ENCODE results near the gene CACNB1. TPM values are rescaled to one million over a fixed set of nuclear protein-coding genes. Genes with fewer than 3 reads are reported as not detected.

Gene CACNB1
- total RNA-seq, 1 donor: 7.8 TPM

GRCh38 chr17:39165841-39166349, 31.6 kb downstream of the CACNB1 start, which contains the start of gene ARL5C:
TSS of gene ARL5C (minus strand) at chr17:39166161. CDS start at chr17:39165760, 401 bp downstream.
- peak within 1 kb of the TSS; percentile 56 for H3K4me3 ChIP-seq (ENCODE audit: low read depth, low read length)
- no peak for TF ChIP-seq CTCF (IDR thresholded peaks at IDR 0.05; ENCODE audit: insufficient read depth, low read depth, low read length)
- DNase-seq (ENCODE audit: low read depth): no peak

GRCh38 chr17:39165178-39165840, 32.2 kb downstream of the CACNB1 start:
- no peak for DNase-seq (ENCODE audit: low read depth)
- TF ChIP-seq CTCF (IDR thresholded peaks at IDR 0.05; ENCODE audit: insufficient read depth, low read depth, low read length): no peak
- H3K4me3 ChIP-seq (ENCODE audit: low read depth, low read length): peak overlapping the region; percentile 56

GRCh38 chr17:39164675-39165143, 32.8 kb downstream of the CACNB1 start:
- TF ChIP-seq CTCF (IDR thresholded peaks at IDR 0.05; ENCODE audit: insufficient read depth, low read depth, low read length): peak; percentile 94
- peak; percentile 84 for DNase-seq (ENCODE audit: low read depth)
- H3K4me3 ChIP-seq (ENCODE audit: low read depth, low read length): peak overlapping the region; percentile 56

GRCh38 chr17:39161962-39162361, 35.5 kb downstream of the CACNB1 start:
- TF ChIP-seq CTCF (IDR thresholded peaks at IDR 0.05; ENCODE audit: insufficient read depth, low read depth, low read length): no peak
- H3K4me3 ChIP-seq (ENCODE audit: low read depth, low read length): no peak overlapping the region
- no peak for DNase-seq (ENCODE audit: low read depth)

- H3K4me3 ChIP-seq (ENCODE audit: low read depth, low read length): no peak overlapping the region
- no peak for TF ChIP-seq CTCF (IDR thresholded peaks at IDR 0.05; ENCODE audit: insufficient read depth, low read depth, low read length)
- no peak for DNase-seq (ENCODE audit: low read depth)
Measured at GRCh38 chr17:39158623-39159022, 38.8 kb downstream of the CACNB1 start.

- DNase-seq (ENCODE audit: low read depth): no peak
- H3K4me3 ChIP-seq (ENCODE audit: low read depth, low read length): no peak overlapping the region
- no peak for TF ChIP-seq CTCF (IDR thresholded peaks at IDR 0.05; ENCODE audit: insufficient read depth, low read depth, low read length)
Measured at GRCh38 chr17:39156491-39156890, 41.0 kb downstream of the CACNB1 start.
